ENCODE measurements around the gene GABRA5.

Gene GABRA5

GRCh38 chr15:26928051-26928450, 61.2 kb downstream of the GABRA5 start:
- DNase-seq (ENCODE audit: low spot score) = no peak

GRCh38 chr15:26929588-26929987, 62.7 kb downstream of the GABRA5 start:
- no peak for DNase-seq (ENCODE audit: low spot score)

GRCh38 chr15:26934848-26935247, 68.0 kb downstream of the GABRA5 start:
- DNase-seq (ENCODE audit: low spot score) = no peak

- DNase-seq (ENCODE audit: low spot score) = no peak
Observed at GRCh38 chr15:26935322-26935721, 68.5 kb downstream of the GABRA5 start.

GRCh38 chr15:26936502-26936901, 69.6 kb downstream of the GABRA5 start:
- DNase-seq (ENCODE audit: low spot score) = no peak

GRCh38 chr15:26937134-26937533, 70.3 kb downstream of the GABRA5 start:
- no peak for DNase-seq (ENCODE audit: low spot score)

GRCh38 chr15:26939398-26939797, 72.5 kb downstream of the GABRA5 start:
- DNase-seq (ENCODE audit: low spot score) = no peak

GRCh38 chr15:26941489-26941888, 74.6 kb downstream of the GABRA5 start:
- DNase-seq (ENCODE audit: low spot score) = no peak

- DNase-seq (ENCODE audit: low spot score) = no peak
Observed at GRCh38 chr15:26943866-26944265, 77.0 kb downstream of the GABRA5 start.

GRCh38 chr15:26945046-26945445, 78.2 kb downstream of the GABRA5 start:
- no peak for DNase-seq (ENCODE audit: low spot score)

GRCh38 chr15:26950001-26950400, 83.1 kb downstream of the GABRA5 start:
- no peak for DNase-seq (ENCODE audit: low spot score)

- no peak for DNase-seq (ENCODE audit: low spot score)
Observed at GRCh38 chr15:26954403-26954802, 87.5 kb downstream of the GABRA5 start.

- DNase-seq (ENCODE audit: low spot score) = no peak
Observed at GRCh38 chr15:26967719-26968269, 100.9 kb downstream of the GABRA5 start.

GRCh38 chr15:26968806-26969205, 101.9 kb downstream of the GABRA5 start:
- DNase-seq (ENCODE audit: low spot score) = no peak

GRCh38 chr15:26970712-26971210, 103.9 kb downstream of the GABRA5 start, which contains the start of gene GABRG3:
GABRG3 (plus strand) TSS chr15:26971181.
- DNase-seq (ENCODE audit: low spot score) = no peak

GRCh38 chr15:26971271-26972018, 104.6 kb downstream of the GABRA5 start:
- no peak for DNase-seq (ENCODE audit: low spot score)

GRCh38 chr15:26972636-26973035, 105.8 kb downstream of the GABRA5 start:
- DNase-seq (ENCODE audit: low spot score) = no peak

- no peak for DNase-seq (ENCODE audit: low spot score)
Observed at GRCh38 chr15:26974120-26974780, 107.4 kb downstream of the GABRA5 start.

GRCh38 chr15:26981492-26981891, 114.6 kb downstream of the GABRA5 start:
- DNase-seq (ENCODE audit: low spot score) = no peak

- DNase-seq (ENCODE audit: low spot score) = no peak
Observed at GRCh38 chr15:26983822-26984221, 117.0 kb downstream of the GABRA5 start.

GRCh38 chr15:26985050-26985449, 118.2 kb downstream of the GABRA5 start:
- DNase-seq (ENCODE audit: low spot score) = no peak

GRCh38 chr15:26996250-26996649, 129.4 kb downstream of the GABRA5 start:
- no peak for DNase-seq (ENCODE audit: low spot score)

Measured in CD4-positive, alpha-beta T cell treated with Interleukin-15 for 4 hours (primary cell).